Hair follicle dermal papilla cell (primary cell): Measurements from ENCODE around the gene FAM78B. TPM values are rescaled to one million over a fixed set of nuclear protein-coding genes. Genes with fewer than 3 reads are reported as not detected.

Source experiments
- small RNA-seq: library from RNA; depleted of rRNA; stranded (forward); fragments of <200 nt; gene quantifications from one replicate; pipeline ENCODE3, GENCODE V24; 2012
- total RNA-seq: library from RNA; depleted of rRNA; stranded (reverse); fragments of >200 nt; gene quantifications from 2 replicates; pipeline ENCODE4 v1.2.3, GENCODE V29; 2012

Gene FAM78B, protein sequence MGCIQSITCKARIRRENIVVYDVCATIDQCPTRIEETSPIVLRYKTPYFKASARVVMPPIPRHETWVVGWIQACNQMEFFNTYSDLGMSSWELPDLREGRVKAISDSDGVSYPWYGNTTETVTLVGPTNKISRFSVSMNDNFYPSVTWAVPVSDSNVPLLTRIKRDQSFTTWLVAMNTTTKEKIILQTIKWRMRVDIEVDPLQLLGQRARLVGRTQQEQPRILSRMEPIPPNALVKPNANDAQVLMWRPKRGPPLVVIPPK
- total RNA-seq = 0.61 and 1.5 TPM in 2 replicates

DNA sequence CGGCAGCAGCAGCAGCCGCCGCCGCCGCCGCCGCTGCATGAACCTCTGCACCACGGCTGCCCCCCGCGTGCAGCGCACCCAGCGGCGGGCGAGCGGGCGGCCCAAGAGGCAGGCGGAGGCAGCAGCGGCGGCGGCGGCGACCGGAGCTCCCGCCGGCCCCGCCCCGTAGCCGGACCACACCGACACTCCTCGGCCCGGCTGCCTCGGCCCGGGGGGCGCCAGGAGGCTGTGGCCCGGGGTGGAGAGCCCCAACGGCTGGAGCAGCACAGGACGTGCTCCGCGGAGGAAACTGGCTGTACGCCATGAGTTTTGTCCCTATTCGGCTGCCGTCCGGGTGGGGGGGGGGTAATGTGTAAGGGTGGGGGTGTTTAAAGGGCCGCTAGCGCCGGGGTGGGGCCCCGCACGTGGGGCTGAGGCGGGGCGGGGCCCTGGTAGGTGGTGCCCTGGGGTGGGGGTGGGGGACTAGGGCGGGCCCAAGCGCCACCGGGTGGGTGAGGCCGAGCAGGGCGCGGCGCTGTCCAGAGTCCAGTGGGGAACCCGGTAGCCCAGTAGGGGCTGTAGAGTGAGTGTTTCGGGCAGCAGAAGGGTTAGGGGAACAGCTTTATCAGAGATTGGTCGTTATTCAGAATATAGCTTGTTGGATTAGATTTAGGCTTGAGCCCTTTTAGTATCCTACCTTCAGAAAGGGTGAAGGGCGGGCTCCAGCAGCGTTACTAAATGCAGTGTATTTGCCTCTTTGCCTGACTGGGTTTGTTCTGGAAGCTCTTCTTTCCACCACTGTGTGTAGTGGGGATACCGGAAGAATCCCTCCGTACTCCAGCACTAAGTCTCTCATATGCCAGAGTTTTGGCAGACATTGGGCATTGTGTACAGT, at the start of gene FAM78B:
Gene FAM78B, minus strand, starts transcription at position 304 of the 874 bp plus-strand sequence. CDS start 753 bp downstream, outside the sequence.

Small RNAs within 50 kb of the gene (small RNA-seq; reads per million reads assigned to genes)
- not detected for gene MIR921
- gene RNA5SP64 = not detected
